ENCODE results near the gene SMOC2. TPM values are rescaled to one million over a fixed set of nuclear protein-coding genes. Genes with fewer than 3 reads are reported as not detected.
A peak's percentile ranks its signal among the peaks of the same experiment; 100 is the strongest.
"Not testable (repeated sequence)": the region's sequence is repeated elsewhere in the genome, so short reads cannot be mapped to it uniquely, and the experiment has no call there.

Gene SMOC2
- total and polyA plus RNA-seq, 4 donors: 203 to 369 (median 266) TPM

DNA sequence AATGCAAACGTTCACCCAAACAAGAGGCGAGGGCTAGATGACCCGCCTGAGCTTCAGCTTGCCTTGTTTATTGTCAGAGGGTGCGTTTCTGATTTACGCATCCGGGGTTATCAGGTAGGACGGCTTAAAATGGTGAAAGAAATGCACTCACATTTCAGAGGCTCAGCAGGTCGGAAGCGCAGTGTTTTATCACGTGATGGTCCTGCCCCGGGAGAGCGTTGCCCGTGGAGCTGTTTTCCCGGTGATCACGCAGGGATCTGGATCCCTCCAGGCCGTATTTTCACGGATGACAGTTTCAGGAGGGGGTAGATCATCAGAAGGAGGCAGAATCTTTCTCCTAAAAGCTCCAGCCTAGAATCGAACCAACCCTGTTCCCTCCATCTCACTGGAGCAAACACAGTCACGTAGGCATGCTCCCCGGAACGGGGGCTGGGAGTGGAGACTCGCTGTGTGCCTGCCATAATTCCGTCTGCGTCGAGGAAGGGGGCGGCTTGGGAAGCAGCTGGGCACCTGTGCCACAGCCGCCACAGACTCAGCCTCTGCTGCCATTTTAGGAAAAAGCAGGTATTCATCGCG, 121.7 kb downstream of the SMOC2 start:
- ATAC-seq (ENCODE audit: low FRiP score): no peak
- no peaks in the 10 kb centered on the region for H3K27me3 ChIP-seq (ENCODE audit: control insufficient read depth in 1 of 2, insufficient read depth in 2 of 2, low read length in 1 of 2)
- no peaks in the 10 kb centered on the region for H3K4me1 ChIP-seq (ENCODE audit: control insufficient read depth in 1 of 2, insufficient read depth in 2 of 2, low read length in 2 of 2)
- no peak overlapping the region for H3K4me3 ChIP-seq (ENCODE audit: low read length in 2 of 2)
- peak overlapping the region in 1 of 2 donors; percentile 27 for H3K27ac ChIP-seq (ENCODE audit: low read depth in 1 of 2, low read length in 2 of 2)
- WGBS, 2 donors: 93 to 94% methylated on average over 29 of the region's 29 CpGs
- intact Hi-C loops (cut with DNase I): no loop called here
- DNase-seq: no peak
- no peaks in the 10 kb centered on the region for H3K9me3 ChIP-seq (ENCODE audit: control insufficient read depth, low read length)
- H3K36me3 ChIP-seq (ENCODE audit: control insufficient read depth in 1 of 2, insufficient read depth in 2 of 2, low read length in 1 of 2): peaks cover 0 to 2% of the 10 kb centered on the region in 2 donors

DNA sequence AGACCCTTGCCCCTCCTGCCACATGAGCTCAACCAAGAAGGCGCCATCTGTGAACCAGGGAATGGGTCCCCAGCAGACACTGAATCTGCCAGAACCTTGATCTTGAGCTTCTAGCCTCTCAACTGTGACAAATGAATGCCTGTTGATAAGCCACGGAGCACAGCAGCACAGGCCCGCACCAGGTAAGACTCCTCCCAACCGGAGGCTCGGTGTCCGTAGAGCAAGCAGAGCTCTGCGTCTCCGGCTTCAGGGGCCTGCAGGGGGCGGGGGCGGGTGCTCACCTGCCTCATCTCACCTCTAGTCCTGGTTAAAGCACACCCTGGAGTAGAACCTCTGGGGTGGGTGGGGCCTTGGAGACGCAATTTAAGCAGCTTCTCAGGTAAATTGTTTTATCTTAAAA, 122.7 kb downstream of the SMOC2 start:
- no peaks in the 10 kb centered on the region for H3K27me3 ChIP-seq (ENCODE audit: control insufficient read depth in 1 of 2, insufficient read depth in 2 of 2, low read length in 1 of 2)
- H3K36me3 ChIP-seq (ENCODE audit: control insufficient read depth in 1 of 2, insufficient read depth in 2 of 2, low read length in 1 of 2): peaks cover 0 to 2% of the 10 kb centered on the region in 2 donors
- H3K9me3 ChIP-seq (ENCODE audit: control insufficient read depth, low read length): no peaks in the 10 kb centered on the region
- intact Hi-C loops (cut with DNase I): no loop called here
- 90 to 91% methylated on average over 11 of the region's 11 CpGs for WGBS, 2 donors
- H3K4me3 ChIP-seq (ENCODE audit: low read length in 2 of 2): no peak overlapping the region
- DNase-seq (no peak), ATAC-seq (ENCODE audit: low FRiP score) (no peak)
- H3K27ac ChIP-seq (ENCODE audit: low read depth in 1 of 2, low read length in 2 of 2): no peak overlapping the region
- H3K4me1 ChIP-seq (ENCODE audit: control insufficient read depth in 1 of 2, insufficient read depth in 2 of 2, low read length in 2 of 2): no peaks in the 10 kb centered on the region

DNA sequence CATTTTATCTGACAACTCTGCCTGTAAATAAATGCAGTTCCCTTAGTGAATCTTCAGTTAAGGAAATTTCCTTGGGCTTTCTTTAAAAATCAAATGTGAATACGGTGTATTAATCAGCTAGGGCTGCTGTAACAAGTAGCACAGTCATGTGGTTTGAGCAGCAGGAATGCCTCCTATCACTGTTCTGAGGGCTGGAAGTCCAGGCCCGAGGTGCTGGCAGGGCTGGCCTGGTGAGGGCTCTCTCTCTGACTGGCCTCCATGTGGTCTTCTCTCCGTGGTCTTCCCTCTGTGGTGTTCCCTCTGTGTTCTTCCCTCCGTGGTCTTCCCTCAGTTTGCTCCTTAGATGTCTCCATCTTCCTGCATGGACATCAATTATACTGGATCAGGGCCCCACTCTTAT, 124.1 kb downstream of the SMOC2 start:
- Histone ChIP-seq H3K36me3 (ENCODE audit: control insufficient read depth in 1 of 2, insufficient read depth in 2 of 2, low read length in 1 of 2) (peaks cover 0 to 2% of the 10 kb centered on the region in 2 donors), H3K27ac (ENCODE audit: low read depth in 1 of 2, low read length in 2 of 2) (no peak overlapping the region), H3K9me3 (ENCODE audit: control insufficient read depth, low read length) (no peaks in the 10 kb centered on the region), H3K4me1 (ENCODE audit: control insufficient read depth in 1 of 2, insufficient read depth in 2 of 2, low read length in 2 of 2) (no peaks in the 10 kb centered on the region), H3K27me3 (ENCODE audit: control insufficient read depth in 1 of 2, insufficient read depth in 2 of 2, low read length in 1 of 2) (no peaks in the 10 kb centered on the region), H3K4me3 (ENCODE audit: low read length in 2 of 2) (no peak overlapping the region)
- DNase-seq: no peak
- WGBS, 2 donors: 87 to 94% methylated on average over 4 of the region's 4 CpGs
- intact Hi-C loops (cut with DNase I): no loop called here
- ATAC-seq (ENCODE audit: low FRiP score): peak; percentile 48

DNA sequence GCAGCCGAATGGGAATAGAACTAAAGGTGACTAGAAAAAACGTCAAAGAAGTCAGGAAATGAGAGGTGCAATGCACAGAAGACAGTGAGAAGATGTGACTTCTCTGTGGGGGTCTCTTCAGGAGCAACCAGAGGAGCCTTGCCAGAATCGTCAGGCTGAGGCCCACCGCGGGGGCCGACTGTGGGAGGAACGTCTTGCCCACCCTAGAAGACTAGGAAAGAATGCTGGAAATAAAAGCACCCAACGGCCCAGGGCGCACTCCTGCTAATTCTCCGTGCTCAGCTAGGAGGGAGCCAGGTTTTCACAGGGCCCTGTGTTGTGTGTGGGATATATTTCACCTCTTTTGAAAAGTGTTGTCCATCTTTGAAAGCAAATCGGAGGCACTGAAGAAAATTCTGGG, 129.2 kb downstream of the SMOC2 start:
- no peaks in the 10 kb centered on the region for H3K27me3 ChIP-seq (ENCODE audit: control insufficient read depth in 1 of 2, insufficient read depth in 2 of 2, low read length in 1 of 2)
- no peaks in the 10 kb centered on the region for H3K9me3 ChIP-seq (ENCODE audit: control insufficient read depth, low read length)
- no peak overlapping the region for H3K27ac ChIP-seq (ENCODE audit: low read depth in 1 of 2, low read length in 2 of 2)
- no peaks in the 10 kb centered on the region for H3K4me1 ChIP-seq (ENCODE audit: control insufficient read depth in 1 of 2, insufficient read depth in 2 of 2, low read length in 2 of 2)
- no peak for ATAC-seq (ENCODE audit: low FRiP score)
- intact Hi-C loops (cut with DNase I): no loop called here
- no peak for DNase-seq
- H3K36me3 ChIP-seq (ENCODE audit: control insufficient read depth in 1 of 2, insufficient read depth in 2 of 2, low read length in 1 of 2): peaks cover 0 to 3% of the 10 kb centered on the region in 2 donors
- WGBS, 2 donors: 76 to 80% methylated on average over 11 of the region's 11 CpGs
- H3K4me3 ChIP-seq (ENCODE audit: low read length in 2 of 2): no peak overlapping the region

DNA sequence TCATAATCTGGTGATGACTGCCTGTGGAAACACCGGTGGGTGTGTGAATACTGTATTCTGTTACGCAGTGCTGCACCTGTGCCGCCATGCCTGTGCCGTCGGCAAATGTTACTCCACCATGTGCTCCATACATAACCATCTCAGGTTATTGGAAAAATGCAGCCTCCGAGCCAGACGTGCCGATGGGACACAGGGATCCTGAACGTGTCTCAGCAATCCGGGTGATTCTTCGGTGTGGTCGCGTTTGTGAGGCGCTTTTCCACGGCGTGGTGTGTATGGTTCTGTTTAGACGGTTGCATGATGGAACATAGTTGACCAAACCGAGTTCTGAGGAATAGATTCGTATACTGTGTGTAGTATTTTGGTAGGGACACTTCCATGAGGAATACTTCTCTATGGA, 130.3 kb downstream of the SMOC2 start:
- H3K9me3 ChIP-seq (ENCODE audit: control insufficient read depth, low read length): no peaks in the 10 kb centered on the region
- no peak for DNase-seq
- no peaks in the 10 kb centered on the region for H3K4me1 ChIP-seq (ENCODE audit: control insufficient read depth in 1 of 2, insufficient read depth in 2 of 2, low read length in 2 of 2)
- intact Hi-C loops (cut with DNase I): no loop called here
- no peaks in the 10 kb centered on the region for H3K27me3 ChIP-seq (ENCODE audit: control insufficient read depth in 1 of 2, insufficient read depth in 2 of 2, low read length in 1 of 2)
- 94 to 95% methylated on average over 19 of the region's 19 CpGs for WGBS, 2 donors
- no peak overlapping the region for H3K27ac ChIP-seq (ENCODE audit: low read depth in 1 of 2, low read length in 2 of 2)
- H3K36me3 ChIP-seq (ENCODE audit: control insufficient read depth in 1 of 2, insufficient read depth in 2 of 2, low read length in 1 of 2): peaks cover 0 to 3% of the 10 kb centered on the region in 2 donors
- no peak overlapping the region for H3K4me3 ChIP-seq (ENCODE audit: low read length in 2 of 2)
- no peak for ATAC-seq (ENCODE audit: low FRiP score)

DNA sequence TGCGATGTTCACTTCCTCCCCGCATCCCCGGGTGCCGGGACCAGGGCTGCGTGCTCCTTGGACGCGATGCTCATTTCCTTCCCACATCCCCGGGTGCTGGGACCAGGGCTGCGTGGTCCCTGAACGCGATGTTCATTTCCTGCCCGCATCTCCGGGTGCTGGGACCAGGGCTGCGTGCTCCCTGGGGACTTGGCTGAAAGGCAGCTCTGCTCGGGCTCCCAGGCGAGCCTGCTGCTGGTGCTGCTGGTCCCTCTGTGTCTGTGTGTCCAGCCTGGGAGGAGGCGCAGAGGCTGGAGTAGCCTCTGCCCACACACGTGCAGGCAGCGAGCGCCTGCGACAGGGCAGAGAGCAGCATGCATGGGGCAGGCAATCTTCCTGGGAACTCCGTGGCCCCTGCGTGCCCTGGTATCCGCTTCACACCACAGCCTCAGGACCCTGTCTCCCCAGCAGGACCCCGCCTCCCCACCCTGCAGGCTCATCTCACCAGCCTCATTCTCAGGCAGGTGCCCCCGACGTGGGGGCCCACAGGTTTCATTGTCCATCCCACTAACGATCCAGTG, 132.4 kb downstream of the SMOC2 start:
- 91 to 92% methylated on average over 23 to 25 of the region's 28 CpGs for WGBS, 2 donors
- intact Hi-C loops (cut with DNase I); H3K4me1 ChIP-seq (ENCODE audit: control insufficient read depth in 1 of 2, insufficient read depth in 2 of 2, low read length in 2 of 2); H3K9me3 ChIP-seq (ENCODE audit: control insufficient read depth, low read length); H3K4me3 ChIP-seq (ENCODE audit: low read length in 2 of 2); H3K27me3 ChIP-seq (ENCODE audit: control insufficient read depth in 1 of 2, insufficient read depth in 2 of 2, low read length in 1 of 2); ATAC-seq (ENCODE audit: low FRiP score); DNase-seq; H3K36me3 ChIP-seq (ENCODE audit: control insufficient read depth in 1 of 2, insufficient read depth in 2 of 2, low read length in 1 of 2): not testable (repeated sequence)
- peak overlapping the region; percentile 63 to 95 for H3K27ac ChIP-seq (ENCODE audit: low read depth in 1 of 2, low read length in 2 of 2)

DNA sequence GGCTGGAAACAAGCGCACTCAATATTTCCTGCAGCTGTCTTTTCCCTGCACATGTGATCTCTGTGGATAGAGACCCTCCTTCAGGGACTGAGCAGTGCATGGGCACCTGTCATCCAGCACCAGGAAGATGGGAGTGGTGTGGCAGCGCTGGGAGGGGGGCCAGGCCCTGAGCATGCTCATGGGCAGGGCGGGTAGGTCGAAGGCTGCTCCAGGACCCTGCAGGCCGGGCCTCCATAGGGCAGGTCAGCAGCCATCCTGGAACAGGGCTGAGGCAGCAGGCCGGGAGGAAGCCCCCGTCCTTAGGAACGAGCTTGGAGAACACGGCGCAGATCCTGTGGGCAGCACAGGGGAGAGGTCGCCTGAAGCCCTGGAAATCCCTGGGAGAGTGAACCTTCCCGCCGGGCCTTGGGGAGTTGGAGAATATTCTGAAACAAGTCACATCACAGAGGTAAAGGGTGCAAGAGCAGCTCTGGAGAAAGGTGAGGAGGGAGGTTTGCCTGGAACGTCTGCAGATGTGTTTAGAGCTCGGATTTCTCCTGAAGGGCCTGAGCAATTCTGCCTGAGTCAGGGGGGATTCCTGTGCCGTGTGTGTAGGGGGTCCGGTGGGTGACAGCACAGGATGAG, 133.2 kb downstream of the SMOC2 start:
- WGBS, 2 donors: 74 to 77% methylated on average over 17 of the region's 17 CpGs
- H3K4me1 ChIP-seq (ENCODE audit: control insufficient read depth in 1 of 2, insufficient read depth in 2 of 2, low read length in 2 of 2): peaks cover 0 to 13% of the 10 kb centered on the region in 2 donors

DNA sequence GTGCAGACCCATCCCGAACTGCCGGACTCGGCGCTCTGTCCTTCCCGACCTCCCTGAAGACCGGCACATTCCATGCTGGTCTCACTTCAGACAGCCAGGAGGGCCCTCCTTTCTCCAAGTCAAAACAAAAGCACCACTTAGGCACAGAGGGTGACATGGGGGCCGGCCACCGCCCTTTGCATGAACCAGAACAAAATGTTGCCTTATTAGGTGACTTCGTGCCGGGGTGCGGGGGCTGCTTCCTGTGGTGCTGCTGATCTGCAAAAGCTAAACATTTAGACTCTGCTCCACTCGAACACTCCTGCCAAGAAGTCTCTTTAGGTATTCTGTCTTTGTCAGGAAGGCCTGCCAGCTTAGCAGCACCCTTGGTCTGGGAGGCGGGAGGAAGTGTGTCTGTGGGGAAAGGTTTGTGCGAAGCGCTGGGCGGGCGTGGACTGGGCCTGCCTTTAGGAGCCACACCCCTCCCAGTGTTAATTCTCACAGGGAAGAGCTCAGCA, 133.8 kb downstream of the SMOC2 start:
- Histone ChIP-seq H3K9me3 (ENCODE audit: control insufficient read depth, low read length) (no peaks in the 10 kb centered on the region), H3K27ac (ENCODE audit: low read depth in 1 of 2, low read length in 2 of 2) (peak overlapping the region; percentile 63 to 95), H3K36me3 (ENCODE audit: control insufficient read depth in 1 of 2, insufficient read depth in 2 of 2, low read length in 1 of 2) (peaks cover 0 to 3% of the 10 kb centered on the region in 2 donors), H3K4me1 (ENCODE audit: control insufficient read depth in 1 of 2, insufficient read depth in 2 of 2, low read length in 2 of 2) (peaks cover 0 to 13% of the 10 kb centered on the region in 2 donors), H3K4me3 (ENCODE audit: low read length in 2 of 2) (no peak overlapping the region), H3K27me3 (ENCODE audit: control insufficient read depth in 1 of 2, insufficient read depth in 2 of 2, low read length in 1 of 2) (no peaks in the 10 kb centered on the region)
- DNase-seq: peak; percentile 86 to 90
- peak; percentile 86 for ATAC-seq (ENCODE audit: low FRiP score)
- intact Hi-C loops (cut with DNase I): loop anchor here in 1 of 2 donors (2.0 kb wide), 1 partner anchor 28 kb away; no protein-coding TSS in a partner anchor
- 9 to 11% methylated on average over 17 of the region's 17 CpGs for WGBS, 2 donors

More for the DNA sequence above, 133.2 kb downstream of the SMOC2 start:
- no peak for DNase-seq
- Histone ChIP-seq H3K36me3 (ENCODE audit: control insufficient read depth in 1 of 2, insufficient read depth in 2 of 2, low read length in 1 of 2) (peaks cover 0 to 3% of the 10 kb centered on the region in 2 donors), H3K27me3 (ENCODE audit: control insufficient read depth in 1 of 2, insufficient read depth in 2 of 2, low read length in 1 of 2) (no peaks in the 10 kb centered on the region), H3K27ac (ENCODE audit: low read depth in 1 of 2, low read length in 2 of 2) (peak overlapping the region; percentile 63 to 95), H3K9me3 (ENCODE audit: control insufficient read depth, low read length) (no peaks in the 10 kb centered on the region), H3K4me3 (ENCODE audit: low read length in 2 of 2) (no peak overlapping the region)
- intact Hi-C loops (cut with DNase I): loop anchor here in 1 of 2 donors (2.0 kb wide), 1 partner anchor 27 kb away; no protein-coding TSS in a partner anchor
- peak; percentile 40 for ATAC-seq (ENCODE audit: low FRiP score)
